ENCODE data around the gene KSR2. TPM values are rescaled to one million over a fixed set of nuclear protein-coding genes. Genes with fewer than 3 reads are reported as not detected.
A peak's percentile ranks its signal among the peaks of the same experiment; 100 is the strongest.

KSR2 gene
- total RNA-seq, 2 donors from 2014 or later = 1.1 to 2.0 TPM

DNA sequence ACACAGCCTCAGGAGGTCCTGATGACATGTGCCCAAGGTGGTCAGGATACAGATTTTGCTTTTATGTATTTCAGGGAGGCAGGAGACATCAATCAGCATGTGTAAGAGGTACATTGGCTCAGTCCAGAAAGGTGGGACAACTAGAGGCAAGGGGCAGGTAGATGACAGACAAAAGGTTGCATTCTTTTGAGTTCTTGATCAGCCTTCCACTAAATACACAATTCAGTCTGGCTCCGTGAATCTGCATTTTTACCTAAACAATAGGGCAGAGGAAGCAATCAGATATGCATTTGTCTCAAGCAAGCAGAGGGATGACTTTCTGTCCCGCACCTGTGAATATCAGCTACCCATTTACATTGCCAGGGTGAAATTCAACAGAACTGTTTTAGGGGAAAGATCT lies 178.6 kb downstream of the KSR2 start:
- no peak for DNase-seq
- H3K27me3 ChIP-seq (ENCODE audit: control insufficient read depth, insufficient read depth, low read length, poor library complexity, severe bottlenecking) = no peaks in the 10 kb centered on the region
- Mint-ChIP-seq H3K9me3 (no peaks in the 10 kb centered on the region), H3K4me1 (peaks cover 26% of the 10 kb centered on the region), H3K4me3 (no peak overlapping the region), H3K27me3 (ENCODE audit: insufficient read depth) (no peaks in the 10 kb centered on the region), H3K36me3 (ENCODE audit: low read depth) (no peaks in the 10 kb centered on the region), H3K27ac (peak overlapping the region; percentile 45)
- H3K36me3 ChIP-seq (ENCODE audit: control insufficient read depth, insufficient read depth, low read length) = no peaks in the 10 kb centered on the region
- H3K27ac ChIP-seq (ENCODE audit: low read depth, low read length) = no peak overlapping the region
- TF ChIP-seq CTCF (conservative IDR thresholded peaks at IDR 0.05) = no peak
- H3K9ac ChIP-seq (ENCODE audit: extremely low read depth, low read length, poor library complexity, severe bottlenecking) = no peak overlapping the region
- 25 to 38% methylated on average over 2 of the region's 2 CpGs for WGBS, 2 experiments (ENCODE audit: insufficient coverage in 1 of 2, insufficient read length in 1 of 2)
- peaks cover 13% of the 10 kb centered on the region for H3K4me1 ChIP-seq (ENCODE audit: control insufficient read depth, insufficient read depth, low read length)
- no peaks in the 10 kb centered on the region for H3K9me3 ChIP-seq (ENCODE audit: control insufficient read depth, low read length)
- H3K4me3 ChIP-seq (ENCODE audit: low read length) = no peak overlapping the region

GRCh38 chr12:117789195-117789912 lies 179.4 kb downstream of the KSR2 start:
- H3K27ac Mint-ChIP-seq = peak overlapping the region; percentile 20
- Histone ChIP-seq H3K9me3 (ENCODE audit: control insufficient read depth, low read length) (no peaks in the 10 kb centered on the region), H3K4me3 (ENCODE audit: low read length) (no peak overlapping the region), H3K27ac (ENCODE audit: low read depth, low read length) (no peak overlapping the region), H3K9ac (ENCODE audit: extremely low read depth, low read length, poor library complexity, severe bottlenecking) (no peak overlapping the region), H3K4me1 (ENCODE audit: control insufficient read depth, insufficient read depth, low read length) (peaks cover 13% of the 10 kb centered on the region), H3K36me3 (ENCODE audit: control insufficient read depth, insufficient read depth, low read length) (no peaks in the 10 kb centered on the region), H3K27me3 (ENCODE audit: control insufficient read depth, insufficient read depth, low read length, poor library complexity, severe bottlenecking) (no peaks in the 10 kb centered on the region)
- no peaks in the 10 kb centered on the region for H3K9me3 Mint-ChIP-seq
- H3K36me3 Mint-ChIP-seq (ENCODE audit: low read depth) = no peaks in the 10 kb centered on the region
- WGBS, 2 experiments (ENCODE audit: insufficient coverage in 1 of 2, insufficient read length in 1 of 2) = 69 to 72% methylated on average over 6 to 7 of the region's 7 CpGs
- peak; percentile 69 for DNase-seq
- peaks cover 26% of the 10 kb centered on the region for H3K4me1 Mint-ChIP-seq
- no peak for TF ChIP-seq CTCF (conservative IDR thresholded peaks at IDR 0.05)
- H3K27me3 Mint-ChIP-seq (ENCODE audit: insufficient read depth) = no peaks in the 10 kb centered on the region
- no peak overlapping the region for H3K4me3 Mint-ChIP-seq

- Mint-ChIP-seq H3K9me3 (no peaks in the 10 kb centered on the region), H3K4me1 (no peaks in the 10 kb centered on the region), H3K27me3 (ENCODE audit: insufficient read depth) (no peaks in the 10 kb centered on the region), H3K27ac (no peak overlapping the region), H3K4me3 (no peak overlapping the region), H3K36me3 (ENCODE audit: low read depth) (no peaks in the 10 kb centered on the region)
- Histone ChIP-seq H3K4me1 (ENCODE audit: control insufficient read depth, insufficient read depth, low read length) (no peaks in the 10 kb centered on the region), H3K9ac (ENCODE audit: extremely low read depth, low read length, poor library complexity, severe bottlenecking) (no peak overlapping the region), H3K9me3 (ENCODE audit: control insufficient read depth, low read length) (no peaks in the 10 kb centered on the region), H3K4me3 (ENCODE audit: low read length) (no peak overlapping the region), H3K36me3 (ENCODE audit: control insufficient read depth, insufficient read depth, low read length) (no peaks in the 10 kb centered on the region), H3K27ac (ENCODE audit: low read depth, low read length) (no peak overlapping the region), H3K27me3 (ENCODE audit: control insufficient read depth, insufficient read depth, low read length, poor library complexity, severe bottlenecking) (no peaks in the 10 kb centered on the region)
- 88 to 93% methylated on average over 5 of the region's 5 CpGs for WGBS, 2 experiments (ENCODE audit: insufficient coverage in 1 of 2, insufficient read length in 1 of 2)
- DNase-seq = no peak
- no peak for TF ChIP-seq CTCF (conservative IDR thresholded peaks at IDR 0.05)
Measured at GRCh38 chr12:117778656-117779055, 190.1 kb downstream of the KSR2 start.

All from endodermal cell (in vitro differentiated cells).